SK-N-SH (cell line): ENCODE measurements around the gene CTTNBP2NL. TPM values are rescaled to one million over a fixed set of nuclear protein-coding genes. Genes with fewer than 3 reads are reported as not detected.

ENCODE experiments used
- CTCF ChIA-PET: fragments of 300-600, 350-600 bp; formaldehyde crosslinking; extraction: SDS; loops from one replicate; lab custom pipeline; 2021; lab: Yijun Ruan, JAX
- POLR2A ChIA-PET: fragments of 350-600 bp; sonication (Branson Sonifier 250); formaldehyde crosslinking; extraction: SDS; loops from one replicate; lab custom pipeline; 2020; ENCODE audit warnings: antibody characterized with exemption, inconsistent platforms; lab: Yijun Ruan, JAX
- DNase-seq: peaks from one replicate; pipeline ENCODE4 v3.0.0; 2012
- H2AFZ ChIP-seq: fragments of 200-600 bp; sonication (generic); 2 replicates; pipeline ENCODE4 v1.8.1; 2016; ENCODE audit warnings: antibody characterized with exemption, mild to moderate bottlenecking, low read depth
- H3F3A ChIP-seq: fragments of 200-600 bp; sonication (generic); replicated peaks from 2 replicates; pipeline ENCODE3; 2016; ENCODE audit warnings: antibody characterized with exemption, mild to moderate bottlenecking; ENCODE audit not compliant: insufficient read depth
- H3K27ac ChIP-seq, 2 experiments: fragments of 200-500 bp in 1 of 2; fragments of 200-600 bp in 1 of 2; sonication (Bioruptor generic) in 1 of 2; sonication (generic), shearing (Covaris generic) in 1 of 2; 2 replicates each; pipeline versions ENCODE4 v1.5.1 to v1.6.1; 2014 to 2016; ENCODE audit warnings: low read depth in 2 of 2, inconsistent platforms in 1 of 2, low read length in 1 of 2, mild to moderate bottlenecking in 1 of 2, mixed read lengths in 1 of 2
- H3K27me3 ChIP-seq: fragments of 200-600 bp; sonication (generic), shearing (Covaris generic); 2 replicates; pipeline ENCODE4 v1.6.1; 2016; ENCODE audit warnings: mixed run types; ENCODE audit not compliant: insufficient read depth
- H3K36me3 ChIP-seq, 2 experiments: fragments of 200-500 bp in 1 of 2; fragments of 200-600 bp in 1 of 2; sonication (Bioruptor generic) in 1 of 2; sonication (generic) in 1 of 2; replicated peaks in 1 of 2; 2 replicates each; pipeline versions ENCODE3 to v1.5.1; 2014 to 2016; ENCODE audit warnings: low read length in 1 of 2, mild to moderate bottlenecking in 1 of 2; ENCODE audit not compliant: insufficient read depth in 2 of 2, control insufficient read depth in 1 of 2
- H3K4me1 ChIP-seq, 2 experiments: fragments of 200-500 bp in 1 of 2; fragments of 200-600 bp in 1 of 2; sonication (Bioruptor generic) in 1 of 2; sonication (generic), shearing (Covaris generic) in 1 of 2; 2 replicates each; pipeline versions ENCODE4 v1.5.1 to v1.6.1; 2014 to 2016; ENCODE audit warnings: low read depth in 1 of 2, low read length in 1 of 2, mixed run types in 1 of 2; ENCODE audit not compliant: insufficient read depth in 2 of 2, control insufficient read depth in 1 of 2
- H3K4me2 ChIP-seq: fragments of 200-600 bp; sonication (generic), shearing (Covaris generic); 2 replicates; pipeline ENCODE4 v1.6.1; 2017; ENCODE audit warnings: mixed run types
- H3K4me3 ChIP-seq, 2 experiments: fragments of 200-500 bp in 1 of 2; fragments of 200-600 bp in 1 of 2; sonication (Bioruptor generic) in 1 of 2; sonication (generic), shearing (Covaris generic) in 1 of 2; 2 replicates each; pipeline versions ENCODE4 v1.5.1 to v1.8.1; 2014 to 2016; ENCODE audit warnings: low read depth in 2 of 2, inconsistent platforms in 1 of 2, low read length in 1 of 2, mild to moderate bottlenecking in 1 of 2, mixed read lengths in 1 of 2, moderate library complexity in 1 of 2
- H3K79me2 ChIP-seq: fragments of 200-600 bp; sonication (generic); 2 replicates; pipeline ENCODE4 v1.8.1; 2017; ENCODE audit warnings: mild to moderate bottlenecking; ENCODE audit not compliant: insufficient read depth
- H3K9ac ChIP-seq: fragments of 200-600 bp; sonication (generic); 2 replicates; pipeline ENCODE4 v1.6.1; 2017; ENCODE audit warnings: mixed run types
- H3K9me2 ChIP-seq: fragments of 200-600 bp; sonication (generic); 2 replicates; pipeline ENCODE4 v1.6.1; 2017; ENCODE audit warnings: mixed run types
- H3K9me3 ChIP-seq: fragments of 200-600 bp; sonication (generic); 2 replicates; pipeline ENCODE4 v1.6.1; 2017; ENCODE audit warnings: mixed run types, mild to moderate bottlenecking, moderate library complexity
- H4K20me1 ChIP-seq: fragments of 200-600 bp; sonication (generic); 2 replicates; pipeline ENCODE4 v1.6.1; 2017; ENCODE audit warnings: mild to moderate bottlenecking, mixed run types; ENCODE audit not compliant: insufficient read depth
- ELF1 ChIP-seq: IDR thresholded peaks from 2 replicates; pipeline ENCODE4 v1.4.0; 2012
- EP300 ChIP-seq, 2 experiments: IDR thresholded peaks; 2 replicates each; pipeline versions ENCODE4 v1.4.0 to v1.6.1; 2012; ENCODE audit warnings: borderline replicate concordance in 1 of 2, low read depth in 1 of 2, low read length in 1 of 2
- EZH2phosphoT487 ChIP-seq: fragments of 200-600 bp; sonication (generic); IDR thresholded peaks from 2 replicates; pipeline ENCODE4 v1.6.1; 2017; ENCODE audit warnings: low read depth, mixed run types, mild to moderate bottlenecking, antibody characterized with exemption, moderate library complexity, borderline replicate concordance
- FOSL2 ChIP-seq: IDR thresholded peaks from 2 replicates; pipeline ENCODE4 v1.4.0; 2012; ENCODE audit warnings: low read depth, mild to moderate bottlenecking, moderate library complexity, borderline replicate concordance
- FOXJ3 ChIP-seq: sonication (generic); formaldehyde crosslinking; IDR thresholded peaks from 2 replicates; pipeline ENCODE4 v1.5.1; 2020; ENCODE audit warnings: mild to moderate bottlenecking, missing genetic modification reagents
- IRF3 ChIP-seq: fragments of 150-350 bp; IDR thresholded peaks from 2 replicates; pipeline ENCODE4 v1.6.1; 2016; ENCODE audit warnings: mild to moderate bottlenecking, low read depth, low read length
- NFIC ChIP-seq: IDR thresholded peaks from 2 replicates; pipeline ENCODE4 v1.4.0; 2012; ENCODE audit warnings: borderline replicate concordance
- PBX3 ChIP-seq: IDR thresholded peaks from 2 replicates; pipeline ENCODE4; 2012
- RAD21 ChIP-seq: IDR thresholded peaks from 2 replicates; pipeline ENCODE4 v1.6.1; 2012; ENCODE audit warnings: mild to moderate bottlenecking, low read length
- REST ChIP-seq: IDR thresholded peaks from 2 replicates; pipeline ENCODE4 v1.6.1; 2012; ENCODE audit warnings: mild to moderate bottlenecking, low read depth, low read length, moderate library complexity
- RFX5 ChIP-seq: IDR thresholded peaks from 2 replicates; pipeline ENCODE4 v1.6.1; 2012; ENCODE audit warnings: mild to moderate bottlenecking, improper control_type of control experiment, low read length
- RXRA ChIP-seq: IDR thresholded peaks from 2 replicates; pipeline ENCODE4 v1.4.0; 2012; ENCODE audit warnings: low read depth, mild to moderate bottlenecking, borderline replicate concordance
- SIN3A ChIP-seq: IDR thresholded peaks from 2 replicates; pipeline ENCODE4 v1.6.1; 2012; ENCODE audit warnings: low read depth, mild to moderate bottlenecking, low read length, moderate library complexity, borderline replicate concordance
- SMC3 ChIP-seq: IDR thresholded peaks from 2 replicates; pipeline ENCODE4 v1.6.1; 2012; ENCODE audit warnings: low read depth, low read length, improper control_type of control experiment
- TCF12 ChIP-seq: IDR thresholded peaks from 2 replicates; pipeline ENCODE4 v1.4.0; 2012
- USF1 ChIP-seq: IDR thresholded peaks from 2 replicates; pipeline ENCODE4 v1.4.0; 2012; ENCODE audit warnings: low read depth, borderline replicate concordance
- USF2 ChIP-seq: fragments of 150-350 bp; IDR thresholded peaks from 2 replicates; pipeline ENCODE4 v1.6.1; 2017; ENCODE audit warnings: antibody characterized with exemption, low read length, low read depth, borderline replicate concordance
- YY1 ChIP-seq: IDR thresholded peaks from 2 replicates; pipeline ENCODE4 v1.4.0; 2012; ENCODE audit warnings: low read depth, mild to moderate bottlenecking
- WGBS: methylation state at CpG from one replicate; pipeline ENCODE4 v1.1.6; 2017; ENCODE audit warnings: low lambda C conversion rate; 5-methylcytosine and 5-hydroxymethylcytosine counted together
- polyA plus RNA-seq, 3 experiments: library from polyadenylated mRNA; depleted of rRNA; stranded (reverse); fragments of >200 nt; gene quantifications; 2 replicates each; pipeline ENCODE4 v1.2.3, GENCODE V29; 2012

Gene CTTNBP2NL
- polyA plus RNA-seq, 1 of the 3 experiments (the other 2 are of a cell fraction) = 4.9 TPM

- TF ChIP-seq SIN3A (no peak), USF2 (no peak), NFIC (no peak), FOSL2 (no peak), EP300 (IDR thresholded peaks at IDR 0.05; ENCODE audit: borderline replicate concordance in 1 of 2, low read depth in 1 of 2, low read length in 1 of 2) (no peak), REST (no peak), PBX3 (no peak), RXRA (no peak), SMC3 (no peak), USF1 (no peak), RAD21 (no peak), IRF3 (no peak), FOXJ3 (CRISPR knock-in tag) (no peak), TCF12 (no peak), RFX5 (no peak), EZH2phosphoT487 (no peak), YY1 (no peak), ELF1 (no peak)
- ChIA-PET CTCF (interaction anchor here (1.3 to 2.7 kb wide), 4 partner anchors 22 to 311 kb away, joined by 3 to 15 read pairs (median 6); no protein-coding TSS in a partner anchor), POLR2A (interaction anchor here (1.1 to 1.4 kb wide), 2 partner anchors 66 to 278 kb away, joined by 3 to 5 read pairs; partner anchors contain the start of gene MOV10)
- Histone ChIP-seq H3K36me3 (no peaks in the 10 kb centered on the region), H3K4me2 (peak overlapping the region; percentile 94), H3K9me3 (no peaks in the 10 kb centered on the region), H3K9me2 (no peaks in the 10 kb centered on the region), H2AFZ (peak overlapping the region; percentile 61), H3K27ac (peak overlapping the region; percentile 90 to 98; a peak in 3 of 4 replicates), H3K4me3 (peak overlapping the region; percentile 96 to 97), H3K79me2 (peaks cover 73% of the 10 kb centered on the region), H3K9ac (peak overlapping the region; percentile 96), H3K27me3 (no peaks in the 10 kb centered on the region), H3F3A (peaks cover 14% of the 10 kb centered on the region), H3K4me1 (peaks cover 13 to 24% of the 10 kb centered on the region in 2 experiments), H4K20me1 (peaks cover 47% of the 10 kb centered on the region)
- DNase-seq = no peak
- WGBS = 5% methylated on average over 11 of the region's 11 CpGs
Observed at GRCh38 chr1:112396653-112397471, 848 bp downstream of the CTTNBP2NL start.
